Psoas muscle (tissue), 8 donors: ENCODE measurements around the gene RUBCNL. TPM values are rescaled to one million over a fixed set of nuclear protein-coding genes. Genes with fewer than 3 reads are reported as not detected.
A peak's percentile ranks its signal among the peaks of the same experiment; 100 is the strongest.

Source experiments
- ATAC-seq, 4 donors: fragments of 200-7000 bp; cut with Tn5 transposase; one replicate each; pipeline ENCODE4 v1.9.1; 2020; ENCODE audit warnings: moderate library complexity in 3 of 4, mild to moderate bottlenecking in 2 of 4
- DNase-seq, 2 donors: peaks; one replicate each; pipeline ENCODE4 v3.0.0-alpha.2; 2020
- H3K27ac ChIP-seq: fragments of 200-600 bp; one replicate; pipeline ENCODE4 v1.8.0; 2022
- H3K27me3 ChIP-seq, 3 donors: fragments of 200-600 bp in 1 of 3; one replicate each; pipeline versions ENCODE4 v1.6.1 to v1.8.0; 2013 to 2022; ENCODE audit warnings: low read length in 2 of 3, mild to moderate bottlenecking in 2 of 3, moderate library complexity in 1 of 3; ENCODE audit not compliant: insufficient read depth in 3 of 3
- H3K36me3 ChIP-seq, 2 donors: fragments of 200-600 bp in 1 of 2; one replicate each; pipeline versions ENCODE4 v1.6.1 to v1.8.0; 2013 to 2022; ENCODE audit warnings: low read depth in 1 of 2, mild to moderate bottlenecking in 1 of 2, moderate library complexity in 1 of 2; ENCODE audit not compliant: insufficient read depth in 1 of 2
- H3K4me1 ChIP-seq: fragments of 200-600 bp; one replicate; pipeline ENCODE4 v1.8.0; 2022
- H3K4me3 ChIP-seq: fragments of 200-600 bp; one replicate; pipeline ENCODE4 v1.8.0; 2022; ENCODE audit warnings: mild to moderate bottlenecking
- H3K9me3 ChIP-seq: fragments of 200-600 bp; one replicate; pipeline ENCODE4 v1.8.0; 2022
- WGBS, 3 donors: extraction: QIAGEN DNeasy Blood & Tissue Kit; methylation state at CpG; one replicate each; pipeline versions ENCODE4 v1.1.6 to v1.1.7; 2013; 5-methylcytosine and 5-hydroxymethylcytosine counted together
- intact Hi-C, 2 donors: fragments of 100-400 bp; cut with DNase I; formaldehyde crosslinking; loops; one replicate each; pipeline versions ENCODE4 v1.11.0 to v1.14.2; 2022
- polyA plus RNA-seq, 3 donors: library from polyadenylated mRNA; stranded (reverse); fragments of 200-250 nt; gene quantifications; one replicate each; pipeline ENCODE4 v1.2.3, GENCODE V29; 2013
- total RNA-seq, 4 donors: library from RNA; stranded (reverse); fragmentation: NEBNext Ultra II Directional in 2 of 4; extraction: Animal tissue kit (Norgen Biotek cat#: 25700) in 2 of 4; gene quantifications; one replicate each; pipeline versions ENCODE4 v1.2.1 to v1.2.4, GENCODE V29; 2021 to 2023
- TF ChIP-seq, protein P1 (sequence below): fragments of 200-600 bp; IDR thresholded peaks from one replicate; pipeline ENCODE4 v1.8.0; 2022; ENCODE audit warnings: antibody characterized with exemption
- donor health status: healthy with polysubstance abuse.
- donor health status: DM: no; HTN: no; CAD: no; lungs with moderate emphysema.
- donor health status: Bipolar disorder and iron deficiency.
- donor health status: healthy.
- donor health status: DM: yes; HTN: yes; CAD: no.
- donor health status: DM: no; HTN: no; CAD: no.
- donor health status: DM: no; HTN: no; CAD: no.
- donor health status: DM: yes; HTN: yes; CAD: no.

RUBCNL gene
- total and polyA plus RNA-seq, 7 donors, result 0.06 to 1.1 (median 0.76) TPM

DNA sequence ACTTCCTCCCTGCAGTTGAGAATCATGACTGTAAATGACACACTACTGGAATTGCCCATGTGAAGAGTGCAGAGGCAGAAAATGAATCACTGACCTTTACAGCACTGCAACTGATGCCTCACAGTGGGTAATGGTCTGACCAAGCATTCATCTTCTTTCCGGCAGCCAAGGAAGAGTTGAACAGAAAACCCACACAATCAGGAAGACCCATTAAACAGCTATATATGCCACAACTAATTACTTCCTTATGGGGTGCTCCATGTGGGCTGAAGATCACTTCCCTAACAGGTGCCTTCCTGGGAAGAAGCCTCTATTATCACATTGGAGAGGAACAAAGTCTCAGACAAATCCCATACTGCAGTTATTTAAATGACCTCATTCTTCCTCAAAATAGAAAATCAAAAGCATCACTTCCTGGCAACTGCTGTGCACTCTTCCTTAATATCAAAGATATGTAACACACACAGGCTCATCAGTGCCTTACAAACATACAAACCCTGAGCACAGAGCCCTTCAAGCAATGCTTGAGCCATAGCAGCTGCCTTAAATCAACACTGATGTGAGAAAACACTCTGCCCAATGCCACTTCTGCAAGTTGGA lies 45.8 kb downstream of the RUBCNL start:
- ATAC-seq (peak in 1 of 4 donors; percentile 32), DNase-seq (no peak)
- 77 to 83% (median 78%) methylated on average over 1 of the region's 1 CpG for WGBS, 3 donors
- Histone ChIP-seq H3K9me3 (no peaks in the 10 kb centered on the region), H3K36me3 (no peaks in the 10 kb centered on the region), H3K4me3 (no peak overlapping the region), H3K27ac (no peak overlapping the region), H3K4me1 (no peaks in the 10 kb centered on the region), H3K27me3 (no peaks in the 10 kb centered on the region)
- intact Hi-C loops, result no loop called here
- TF ChIP-seq, protein P1, sequence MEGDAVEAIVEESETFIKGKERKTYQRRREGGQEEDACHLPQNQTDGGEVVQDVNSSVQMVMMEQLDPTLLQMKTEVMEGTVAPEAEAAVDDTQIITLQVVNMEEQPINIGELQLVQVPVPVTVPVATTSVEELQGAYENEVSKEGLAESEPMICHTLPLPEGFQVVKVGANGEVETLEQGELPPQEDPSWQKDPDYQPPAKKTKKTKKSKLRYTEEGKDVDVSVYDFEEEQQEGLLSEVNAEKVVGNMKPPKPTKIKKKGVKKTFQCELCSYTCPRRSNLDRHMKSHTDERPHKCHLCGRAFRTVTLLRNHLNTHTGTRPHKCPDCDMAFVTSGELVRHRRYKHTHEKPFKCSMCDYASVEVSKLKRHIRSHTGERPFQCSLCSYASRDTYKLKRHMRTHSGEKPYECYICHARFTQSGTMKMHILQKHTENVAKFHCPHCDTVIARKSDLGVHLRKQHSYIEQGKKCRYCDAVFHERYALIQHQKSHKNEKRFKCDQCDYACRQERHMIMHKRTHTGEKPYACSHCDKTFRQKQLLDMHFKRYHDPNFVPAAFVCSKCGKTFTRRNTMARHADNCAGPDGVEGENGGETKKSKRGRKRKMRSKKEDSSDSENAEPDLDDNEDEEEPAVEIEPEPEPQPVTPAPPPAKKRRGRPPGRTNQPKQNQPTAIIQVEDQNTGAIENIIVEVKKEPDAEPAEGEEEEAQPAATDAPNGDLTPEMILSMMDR, result no peak

DNA sequence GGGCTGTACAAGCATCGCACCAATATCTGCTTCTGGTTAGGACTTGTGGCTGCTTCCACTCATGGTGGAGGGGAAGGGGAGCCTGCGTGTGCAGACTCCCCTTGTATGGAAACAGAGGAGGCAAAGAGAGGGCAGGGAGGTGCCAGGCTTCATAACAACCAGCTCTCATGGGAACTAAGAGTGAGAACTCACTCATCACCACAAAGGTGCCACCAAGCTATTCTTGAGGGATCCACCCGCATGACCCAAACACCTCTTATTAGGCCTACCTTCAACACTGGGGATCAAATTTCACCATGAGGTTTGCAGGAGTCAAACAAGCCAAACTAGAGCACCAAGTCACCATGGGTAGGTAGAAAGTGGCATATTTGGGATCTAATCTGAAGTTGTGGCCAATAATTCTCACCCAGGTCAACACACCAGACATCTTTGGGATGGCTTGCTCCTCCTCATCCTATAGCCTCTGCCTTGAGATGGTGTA lies 46.4 kb downstream of the RUBCNL start:
- DNase-seq (no peak), ATAC-seq (no peak)
- WGBS, 3 donors, result 94 to 99% (median 96%) methylated on average over 3 of the region's 3 CpGs
- intact Hi-C loops, result no loop called here
- no peaks in the 10 kb centered on the region for H3K36me3 ChIP-seq
- H3K27me3 ChIP-seq, result no peaks in the 10 kb centered on the region
- no peak overlapping the region for H3K27ac ChIP-seq
- no peaks in the 10 kb centered on the region for H3K9me3 ChIP-seq
- TF ChIP-seq, protein P1, result no peak
- H3K4me1 ChIP-seq, result no peaks in the 10 kb centered on the region
- H3K4me3 ChIP-seq, result no peak overlapping the region

DNA sequence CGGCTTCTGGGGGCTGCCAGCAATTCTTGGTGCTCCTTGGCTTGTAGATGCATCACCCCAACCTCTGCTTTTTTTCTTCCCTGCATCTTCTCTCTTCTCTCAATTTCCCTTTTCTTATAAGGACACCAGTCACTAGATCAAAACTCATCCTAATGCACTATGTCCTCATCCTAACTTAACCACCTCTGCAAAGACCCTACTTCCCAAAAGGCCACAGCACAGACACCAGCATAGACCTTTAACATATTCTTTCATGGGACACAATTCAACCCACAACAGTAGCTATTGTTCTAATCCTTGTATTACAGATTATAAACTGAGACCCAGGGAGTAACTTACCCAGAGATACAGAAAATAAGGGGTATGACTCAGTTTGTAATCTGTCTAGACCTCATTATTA lies 47.0 kb downstream of the RUBCNL start:
- H3K27me3 ChIP-seq, result no peaks in the 10 kb centered on the region
- DNase-seq (no peak), ATAC-seq (no peak)
- no peak overlapping the region for H3K27ac ChIP-seq
- 97 to 100% (median 100%) methylated on average over 1 of the region's 1 CpG for WGBS, 3 donors
- intact Hi-C loops, result no loop called here
- TF ChIP-seq, protein P1, result no peak
- no peaks in the 10 kb centered on the region for H3K9me3 ChIP-seq
- no peaks in the 10 kb centered on the region for H3K4me1 ChIP-seq
- H3K36me3 ChIP-seq, result no peaks in the 10 kb centered on the region
- no peak overlapping the region for H3K4me3 ChIP-seq

DNA sequence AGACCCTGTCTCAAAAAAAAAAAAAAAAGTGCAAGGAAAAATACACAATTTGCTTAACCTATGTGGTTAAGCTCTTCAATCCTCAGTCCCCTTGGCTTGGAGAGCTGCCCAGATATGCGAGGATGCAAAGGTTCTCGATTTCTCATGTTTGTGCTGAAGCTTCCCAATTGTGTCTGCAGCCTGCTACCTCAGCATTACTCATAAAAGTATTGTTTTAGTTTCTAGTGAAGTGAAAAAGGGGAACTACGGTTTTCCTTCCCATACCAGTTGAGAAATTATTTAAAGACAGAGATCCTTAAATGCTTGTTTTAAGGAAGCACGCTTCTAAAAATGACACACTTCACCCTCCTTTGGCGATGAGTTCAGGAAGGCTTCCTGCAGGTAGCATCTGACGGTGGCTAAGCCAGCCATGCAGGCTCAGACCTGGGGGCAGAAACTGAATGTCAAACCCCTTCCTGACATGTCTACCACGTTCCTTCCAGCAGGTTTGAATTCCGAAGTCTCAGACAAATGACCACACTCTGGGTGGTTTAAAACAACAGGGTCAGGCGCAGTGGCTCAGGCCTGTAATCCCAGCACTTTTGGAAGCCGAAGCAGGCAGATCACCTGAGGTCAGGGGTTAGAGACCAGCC lies 47.9 kb downstream of the RUBCNL start:
- peak in 1 of 2 donors; percentile 23 for DNase-seq
- 54 to 63% (median 60%) methylated on average over 10 of the region's 10 CpGs for WGBS, 3 donors
- Histone ChIP-seq H3K27ac (no peak overlapping the region), H3K27me3 (no peaks in the 10 kb centered on the region), H3K4me1 (no peaks in the 10 kb centered on the region), H3K36me3 (no peaks in the 10 kb centered on the region), H3K9me3 (no peaks in the 10 kb centered on the region), H3K4me3 (no peak overlapping the region)
- intact Hi-C loops, result no loop called here
- no peak for ATAC-seq
- TF ChIP-seq, protein P1, result no peak
